Measurements from ENCODE around the gene RPS28. TPM values are rescaled to one million over a fixed set of nuclear protein-coding genes. Genes with fewer than 3 reads are reported as not detected.

Gene RPS28
- 847 TPM for total RNA-seq

DNA sequence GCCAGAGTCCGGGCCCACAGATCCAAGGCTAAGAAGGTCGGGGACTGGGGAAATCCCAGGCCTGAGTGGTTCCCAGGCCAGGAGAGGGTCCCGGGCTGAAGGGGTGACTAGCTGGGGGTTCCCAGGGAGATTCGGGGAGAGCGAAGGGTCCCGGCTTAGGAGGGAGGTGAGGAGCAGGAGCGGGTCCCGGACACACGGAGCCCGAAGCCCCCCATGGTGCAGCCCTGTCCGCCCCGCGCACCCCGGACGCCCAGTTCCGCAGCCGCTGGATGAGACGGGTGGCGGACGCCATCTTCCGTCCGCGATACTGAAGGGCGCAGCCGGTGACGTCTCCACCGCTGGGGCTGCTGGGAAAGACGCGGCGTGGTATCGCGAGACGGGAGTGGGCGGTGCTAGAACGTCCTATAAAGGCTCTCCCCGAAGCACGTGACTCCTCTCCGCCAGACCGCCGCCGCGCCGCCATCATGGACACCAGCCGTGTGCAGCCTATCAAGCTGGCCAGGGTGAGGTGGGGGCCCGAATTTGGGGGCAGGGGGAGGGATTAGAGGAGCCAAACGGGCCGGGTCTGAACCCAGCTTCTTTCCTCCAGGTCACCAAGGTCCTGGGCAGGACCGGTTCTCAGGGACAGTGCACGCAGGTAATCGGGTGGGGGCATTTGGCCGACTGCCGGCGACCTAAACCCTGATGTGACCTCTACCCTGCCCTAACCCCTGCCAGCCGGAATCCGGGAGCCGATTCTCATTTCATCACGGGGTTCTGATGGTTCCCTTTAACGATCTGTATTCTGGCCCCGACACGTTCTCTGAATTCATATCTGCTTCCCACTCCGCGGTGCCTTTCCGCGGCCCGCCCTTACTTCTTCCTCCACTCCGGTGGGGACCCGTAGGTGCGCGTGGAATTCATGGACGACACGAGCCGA is at the start of gene RPS28, which contains the start of gene NDUFA7:
Gene RPS28 (plus strand): TSS at position 430 of the 919 bp plus-strand sequence. CDS start 35 bp downstream, at position 465.
Gene NDUFA7 (minus strand): TSS at position 309 of the 919 bp plus-strand sequence. CDS start 17 bp downstream, at position 292.

DNA sequence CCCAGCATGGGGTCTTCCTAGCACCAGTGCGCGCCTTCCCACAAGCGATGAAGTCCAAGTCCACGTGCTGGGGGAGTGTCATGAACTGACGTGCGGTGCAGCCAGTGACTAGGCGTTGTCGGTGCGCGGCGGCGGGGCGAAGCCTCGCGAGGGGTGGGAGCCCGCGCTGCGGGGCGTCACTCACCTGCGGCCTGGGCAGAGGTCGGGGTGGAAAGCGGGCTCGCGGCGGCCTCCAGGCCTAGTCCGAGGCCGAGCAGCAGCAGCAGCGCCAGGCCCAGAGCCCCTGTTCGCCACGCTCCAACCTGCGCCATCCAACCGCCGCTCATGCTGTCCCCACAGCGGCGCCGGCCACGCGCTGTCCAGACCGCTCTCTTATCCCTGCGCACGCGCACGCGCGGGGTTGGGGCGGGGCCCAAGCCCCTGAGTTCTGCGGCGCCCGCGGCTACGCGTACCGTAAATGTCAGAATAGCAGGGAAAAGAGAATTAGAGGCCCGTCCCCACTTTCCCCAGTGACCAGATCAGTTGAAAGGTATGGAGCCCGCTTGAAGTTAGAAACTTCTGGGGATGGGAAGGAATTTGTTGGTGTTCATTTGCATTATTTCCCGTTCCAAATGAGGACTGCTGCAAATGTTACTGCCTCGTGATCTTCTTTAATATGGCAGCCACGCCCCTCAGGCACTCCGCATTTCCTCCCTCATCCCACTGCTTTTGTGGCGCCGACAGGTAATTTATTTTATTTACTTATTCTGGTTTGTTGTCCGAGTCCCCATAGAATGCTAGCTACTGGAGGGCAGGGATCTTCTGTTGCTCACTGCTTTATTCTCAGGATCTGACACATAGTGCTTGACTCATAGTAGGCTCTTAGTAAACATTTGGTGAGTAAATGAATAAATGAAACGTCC is 13.1 kb upstream of the RPS28 start, which contains the start of gene CD320:
Gene CD320 (minus strand): TSS at position 394 of the 902 bp plus-strand sequence. CDS start 68 bp downstream, at position 326.

DNA sequence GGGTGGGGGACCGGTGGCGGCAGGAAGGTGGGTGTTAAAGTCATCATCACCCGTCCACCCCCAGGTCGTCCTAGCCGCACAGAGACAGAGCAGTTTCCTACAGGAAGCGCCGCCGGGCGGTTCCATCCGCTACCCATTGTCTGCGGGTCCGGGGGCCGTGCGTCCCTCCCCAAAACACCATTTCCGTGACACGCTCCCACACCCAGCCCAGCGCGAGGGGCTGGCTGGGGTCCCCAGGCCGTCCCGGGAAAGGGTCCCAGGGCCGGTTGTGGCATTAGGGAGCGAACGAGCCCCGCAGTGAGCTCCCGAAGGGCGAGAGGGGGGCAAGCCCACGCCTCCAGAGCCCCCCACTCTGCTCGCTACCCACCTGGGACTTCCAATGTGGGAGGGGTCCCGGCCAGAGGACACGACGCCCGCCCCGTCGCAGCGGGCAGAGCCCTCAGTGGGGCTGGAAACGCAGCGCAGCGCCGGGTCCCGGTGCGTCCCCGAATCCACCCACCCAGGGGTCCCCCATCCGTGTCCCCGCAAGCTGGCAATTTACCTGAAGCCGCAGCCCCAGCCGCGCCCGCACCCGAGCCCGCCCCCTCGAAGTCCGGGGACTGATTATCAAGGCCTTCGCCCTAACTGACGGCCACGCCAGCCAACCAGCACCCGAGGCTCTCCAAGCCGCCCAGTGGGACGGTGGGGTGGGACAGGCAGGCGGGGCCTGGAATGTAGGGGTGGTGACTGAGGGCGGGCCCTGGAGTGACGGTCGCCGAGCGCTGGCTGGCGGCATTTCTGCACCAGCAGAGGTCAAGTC is 21.6 kb downstream of the RPS28 start, which contains the start of gene KANK3:
Gene KANK3 (minus strand): TSS at position 579 of the 799 bp plus-strand sequence. CDS start 5,434 bp downstream, outside the sequence.

DNA sequence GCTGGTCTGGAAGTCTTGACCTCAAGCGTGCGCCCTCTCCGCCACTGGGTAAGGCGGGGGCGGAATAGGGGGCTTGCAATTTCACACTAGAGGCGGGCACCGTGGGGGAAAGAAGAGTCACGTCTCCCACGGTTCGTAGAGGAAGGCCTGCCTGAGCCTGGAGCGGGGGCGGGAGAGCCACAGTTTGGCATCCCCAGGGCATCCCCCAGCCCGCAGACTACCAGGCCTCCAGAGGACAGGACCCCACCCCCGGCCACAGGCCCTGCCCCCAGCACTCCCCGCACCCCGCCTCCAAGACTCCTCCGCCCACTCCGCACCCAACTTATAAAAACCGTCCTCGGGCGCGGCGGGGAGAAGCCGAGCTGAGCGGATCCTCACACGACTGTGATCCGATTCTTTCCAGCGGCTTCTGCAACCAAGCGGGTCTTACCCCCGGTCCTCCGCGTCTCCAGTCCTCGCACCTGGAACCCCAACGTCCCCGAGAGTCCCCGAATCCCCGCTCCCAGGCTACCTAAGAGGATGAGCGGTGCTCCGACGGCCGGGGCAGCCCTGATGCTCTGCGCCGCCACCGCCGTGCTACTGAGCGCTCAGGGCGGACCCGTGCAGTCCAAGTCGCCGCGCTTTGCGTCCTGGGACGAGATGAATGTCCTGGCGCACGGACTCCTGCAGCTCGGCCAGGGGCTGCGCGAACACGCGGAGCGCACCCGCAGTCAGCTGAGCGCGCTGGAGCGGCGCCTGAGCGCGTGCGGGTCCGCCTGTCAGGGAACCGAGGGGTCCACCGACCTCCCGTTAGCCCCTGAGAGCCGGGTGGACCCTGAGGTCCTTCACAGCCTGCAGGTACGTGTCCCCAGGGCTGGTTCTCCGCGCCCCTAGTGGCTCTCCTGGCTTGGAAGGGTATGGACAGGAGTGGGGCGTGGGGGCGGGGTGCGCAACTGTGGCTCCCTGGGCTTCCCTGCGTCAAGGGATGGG is 42.8 kb downstream of the RPS28 start, which contains the start of gene ANGPTL4:
Gene ANGPTL4 (plus strand): TSS at position 353 of the 969 bp plus-strand sequence. CDS start 167 bp downstream, at position 520.

Other genes with a start within 250 kb of the RPS28 start
- 27.3 TPM for gene FBN3, start 171.9 kb upstream of the RPS28 start, total RNA-seq
- 40.9 TPM for gene CERS4, start 112.1 kb upstream of the RPS28 start, total RNA-seq
- 25.7 TPM for gene CD320, start 13.1 kb upstream of the RPS28 start, total RNA-seq
- 31.6 TPM for gene NDUFA7, start 121 bp upstream of the RPS28 start, total RNA-seq
- gene KANK3, start 21.8 kb downstream of the RPS28 start, total RNA-seq = 29.7 TPM
- gene ANGPTL4, start 42.7 kb downstream of the RPS28 start, total RNA-seq = 5.0 TPM
- gene RAB11B, start 68.9 kb downstream of the RPS28 start, total RNA-seq = 224 TPM
- 34.8 TPM for gene MARCHF2, start 91.8 kb downstream of the RPS28 start, total RNA-seq
- gene HNRNPM, start 123.5 kb downstream of the RPS28 start, total RNA-seq = 160 TPM
- gene PRAM1, start 181.1 kb downstream of the RPS28 start, total RNA-seq = 6.7 TPM
- gene ZNF414, start 192.7 kb downstream of the RPS28 start, total RNA-seq = 20.1 TPM